Esophagus (tissue), 2 donors: ENCODE results near the gene KCTD17. TPM values are rescaled to one million over a fixed set of nuclear protein-coding genes. Genes with fewer than 3 reads are reported as not detected.

ENCODE experiments used
- H3K27ac ChIP-seq, 2 donors: one replicate each; pipeline ENCODE4 v1.5.1; 2013; ENCODE audit warnings: low read depth in 2 of 2, mild to moderate bottlenecking in 2 of 2, inconsistent platforms in 1 of 2, low read length in 1 of 2, moderate library complexity in 1 of 2
- H3K27me3 ChIP-seq, 2 donors: one replicate each; pipeline ENCODE4 v1.6.1; 2013; ENCODE audit warnings: low read length in 2 of 2, control low read depth in 1 of 2, mild to moderate bottlenecking in 1 of 2; ENCODE audit not compliant: insufficient read depth in 2 of 2, control insufficient read depth in 1 of 2
- H3K36me3 ChIP-seq, 2 donors: one replicate each; pipeline ENCODE4 v1.6.1; 2013; ENCODE audit warnings: low read length in 1 of 2; ENCODE audit not compliant: control insufficient read depth in 2 of 2, insufficient read depth in 2 of 2
- H3K4me1 ChIP-seq, 2 donors: one replicate each; pipeline ENCODE4 v1.6.1; 2013; ENCODE audit warnings: low read length in 1 of 2; ENCODE audit not compliant: control insufficient read depth in 2 of 2, insufficient read depth in 2 of 2
- H3K4me3 ChIP-seq, 2 donors: one replicate each; pipeline ENCODE4 v1.5.1; 2013; ENCODE audit warnings: low read length in 2 of 2, mild to moderate bottlenecking in 2 of 2, low read depth in 1 of 2, moderate library complexity in 1 of 2
- H3K9me3 ChIP-seq, 2 donors: one replicate each; pipeline ENCODE4 v1.6.1; 2013; ENCODE audit warnings: mild to moderate bottlenecking in 2 of 2, low read depth in 1 of 2, low read length in 1 of 2, moderate library complexity in 1 of 2; ENCODE audit not compliant: control insufficient read depth in 2 of 2, insufficient read depth in 1 of 2
- WGBS, 2 donors: extraction: QIAGEN DNeasy Blood & Tissue Kit; methylation state at CpG; one replicate each; pipeline ENCODE4 v1.1.7; 2013; 5-methylcytosine and 5-hydroxymethylcytosine counted together
- polyA plus RNA-seq, 2 donors: library from polyadenylated mRNA; stranded (reverse); fragments of 200-250 nt; gene quantifications; one replicate each; pipeline ENCODE4 v1.2.3, GENCODE V29; 2013
- donor health status: healthy with polysubstance abuse.
- donor health status: Bipolar disorder and iron deficiency.

KCTD17 gene
- polyA plus RNA-seq, 2 donors, result 6.7 to 7.4 TPM

DNA sequence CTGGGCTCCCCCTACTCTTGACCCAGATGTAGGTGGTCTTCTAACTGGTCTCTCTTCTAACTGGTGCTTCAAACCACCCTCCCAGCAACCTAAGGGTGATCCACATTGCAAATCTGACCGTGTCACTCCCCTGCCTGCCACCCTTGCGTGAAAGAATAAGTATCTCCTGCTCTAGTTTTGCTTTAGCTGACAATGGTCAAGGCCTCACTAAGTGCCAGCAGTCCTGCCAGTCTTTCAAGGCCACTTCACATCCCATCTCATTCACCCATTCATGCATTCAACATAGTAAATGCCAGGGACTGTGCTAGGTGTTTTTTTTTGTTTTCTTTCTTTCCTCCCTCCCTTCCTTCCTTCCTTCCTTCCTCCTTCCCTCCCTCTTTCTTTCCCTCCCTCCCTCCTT is 2.3 kb upstream of the KCTD17 start:
- Histone ChIP-seq H3K9me3 (no peaks in the 10 kb centered on the region), H3K27me3 (no peaks in the 10 kb centered on the region), H3K36me3 (no peaks in the 10 kb centered on the region), H3K27ac (no peak overlapping the region), H3K4me3 (no peak overlapping the region), H3K4me1 (peaks cover 0 to 17% of the 10 kb centered on the region in 2 donors)
- WGBS, 2 donors, result 83 to 87% methylated on average over 2 of the region's 2 CpGs

GRCh38 chr22:37050913-37051312 is 629 bp upstream of the KCTD17 start:
- H3K27me3 ChIP-seq, result no peaks in the 10 kb centered on the region
- H3K36me3 ChIP-seq, result peaks cover 0 to 1% of the 10 kb centered on the region in 2 donors
- no peaks in the 10 kb centered on the region for H3K9me3 ChIP-seq
- no peak overlapping the region for H3K27ac ChIP-seq
- peaks cover 0 to 17% of the 10 kb centered on the region in 2 donors for H3K4me1 ChIP-seq
- WGBS, 2 donors, result 79 to 82% methylated on average over 6 of the region's 6 CpGs
- H3K4me3 ChIP-seq, result no peak overlapping the region

DNA sequence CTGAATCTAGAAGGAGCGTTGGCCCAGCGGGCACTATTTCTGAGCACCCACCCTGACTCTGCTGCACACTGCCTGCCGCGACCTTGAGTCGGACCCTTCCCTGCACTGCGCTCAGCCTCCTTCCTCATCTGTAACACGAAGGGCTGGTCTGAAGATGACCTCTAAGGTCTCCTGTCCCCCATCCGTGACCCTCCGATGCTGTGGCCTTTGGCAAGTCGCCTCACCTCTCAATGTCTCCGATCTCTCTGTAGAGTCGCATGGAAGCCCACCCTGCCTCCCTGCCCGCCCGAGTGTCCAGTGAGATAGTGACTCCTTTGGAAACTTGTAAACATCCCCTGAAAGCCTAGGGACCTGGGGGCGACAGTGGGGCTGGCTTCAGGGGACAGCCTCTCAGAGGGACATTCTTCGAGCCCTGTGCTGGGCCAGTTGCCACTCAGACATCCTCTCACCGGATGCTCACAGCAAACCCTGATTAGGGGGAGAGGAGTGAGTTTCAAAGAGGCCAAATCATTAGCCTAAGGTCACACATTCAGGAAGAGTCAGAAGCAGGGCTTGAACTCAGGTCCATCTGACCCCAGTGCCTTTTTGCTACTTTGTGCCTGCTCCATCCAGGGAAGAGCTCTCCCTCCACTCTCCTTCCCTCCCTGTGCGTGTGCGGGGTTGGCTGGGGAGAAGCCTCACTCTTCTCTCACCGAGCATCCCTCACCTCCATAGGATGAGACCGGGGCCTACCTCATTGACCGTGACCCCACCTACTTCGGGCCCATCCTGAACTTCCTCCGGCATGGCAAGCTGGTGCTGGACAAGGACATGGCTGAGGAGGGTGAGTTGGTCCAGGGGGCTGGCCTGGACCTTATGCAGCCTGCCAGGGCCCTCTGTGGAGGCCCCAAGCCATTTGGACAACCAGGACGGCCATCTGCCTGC is 1.1 kb downstream of the KCTD17 start:
- H3K27me3 ChIP-seq, result no peaks in the 10 kb centered on the region
- H3K4me1 ChIP-seq, result peaks cover 0 to 17% of the 10 kb centered on the region in 2 donors
- H3K4me3 ChIP-seq, result peak overlapping the region; percentile 51 to 58
- H3K27ac ChIP-seq, result peak overlapping the region in 1 of 2 donors; percentile 70
- H3K9me3 ChIP-seq, result no peaks in the 10 kb centered on the region
- WGBS, 2 donors, result 80 to 82% methylated on average over 25 of the region's 25 CpGs
- peaks cover 0 to 4% of the 10 kb centered on the region in 2 donors for H3K36me3 ChIP-seq

- Histone ChIP-seq H3K27me3 (no peaks in the 10 kb centered on the region), H3K9me3 (no peaks in the 10 kb centered on the region), H3K36me3 (peaks cover 0 to 10% of the 10 kb centered on the region in 2 donors), H3K4me3 (no peak overlapping the region), H3K27ac (peak overlapping the region; percentile 52 to 70), H3K4me1 (peaks cover 0 to 17% of the 10 kb centered on the region in 2 donors)
- 53 to 69% methylated on average over 16 of the region's 16 CpGs for WGBS, 2 donors
These were observed 1.9 kb downstream of the KCTD17 start for GRCh38 chr22:37053310-37054055.

DNA sequence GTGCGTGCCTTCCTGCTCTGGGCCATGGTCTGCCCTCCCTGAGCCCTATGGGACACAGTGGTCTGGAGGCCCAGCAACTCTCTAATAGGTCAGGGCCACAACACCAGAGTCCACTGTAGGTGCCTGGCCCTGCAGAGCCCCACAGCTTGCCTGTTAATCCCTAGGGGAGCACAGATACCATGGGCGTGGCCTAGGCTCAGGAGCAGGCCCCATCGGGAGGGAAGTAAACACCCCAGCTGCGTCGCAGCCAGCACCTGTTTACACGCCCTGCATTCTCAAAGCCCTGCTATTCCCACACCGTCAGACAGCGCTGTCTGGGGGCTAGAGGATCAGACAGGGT is 2.5 kb downstream of the KCTD17 start:
- WGBS, 2 donors, result 53 to 66% methylated on average over 8 of the region's 8 CpGs
- Histone ChIP-seq H3K9me3 (no peaks in the 10 kb centered on the region), H3K4me3 (no peak overlapping the region), H3K4me1 (peaks cover 0 to 17% of the 10 kb centered on the region in 2 donors), H3K27me3 (no peaks in the 10 kb centered on the region), H3K27ac (peak overlapping the region; percentile 52 to 70), H3K36me3 (peaks cover 0 to 10% of the 10 kb centered on the region in 2 donors)

- Histone ChIP-seq H3K36me3 (peaks cover 0 to 14% of the 10 kb centered on the region in 2 donors), H3K4me3 (no peak overlapping the region), H3K27ac (no peak overlapping the region), H3K9me3 (no peaks in the 10 kb centered on the region), H3K4me1 (peaks cover 0 to 17% of the 10 kb centered on the region in 2 donors), H3K27me3 (no peaks in the 10 kb centered on the region)
- WGBS, 2 donors, result 89 to 94% methylated on average over 20 of the region's 20 CpGs
These were observed 3.2 kb downstream of the KCTD17 start for GRCh38 chr22:37054600-37055365.

- Histone ChIP-seq H3K4me3 (no peak overlapping the region), H3K9me3 (no peaks in the 10 kb centered on the region), H3K27me3 (no peaks in the 10 kb centered on the region), H3K36me3 (peaks cover 0 to 14% of the 10 kb centered on the region in 2 donors), H3K4me1 (peaks cover 0 to 17% of the 10 kb centered on the region in 2 donors), H3K27ac (no peak overlapping the region)
- 95 to 97% methylated on average over 13 of the region's 13 CpGs for WGBS, 2 donors
These were observed 4.7 kb downstream of the KCTD17 start for GRCh38 chr22:37056246-37056645.

GRCh38 chr22:37057226-37057625 is 5.7 kb downstream of the KCTD17 start:
- Histone ChIP-seq H3K27me3 (no peaks in the 10 kb centered on the region), H3K36me3 (peaks cover 0 to 14% of the 10 kb centered on the region in 2 donors), H3K9me3 (no peaks in the 10 kb centered on the region), H3K27ac (no peak overlapping the region), H3K4me1 (peaks cover 0 to 16% of the 10 kb centered on the region in 2 donors), H3K4me3 (no peak overlapping the region)
- WGBS, 2 donors, result 85 to 88% methylated on average over 9 of the region's 9 CpGs
